Measurements from ENCODE around the gene WBP1L.
"Not testable (repeated sequence)": the region's sequence is repeated elsewhere in the genome, so short reads cannot be mapped to it uniquely, and the experiment has no call there.

WBP1L gene

DNA sequence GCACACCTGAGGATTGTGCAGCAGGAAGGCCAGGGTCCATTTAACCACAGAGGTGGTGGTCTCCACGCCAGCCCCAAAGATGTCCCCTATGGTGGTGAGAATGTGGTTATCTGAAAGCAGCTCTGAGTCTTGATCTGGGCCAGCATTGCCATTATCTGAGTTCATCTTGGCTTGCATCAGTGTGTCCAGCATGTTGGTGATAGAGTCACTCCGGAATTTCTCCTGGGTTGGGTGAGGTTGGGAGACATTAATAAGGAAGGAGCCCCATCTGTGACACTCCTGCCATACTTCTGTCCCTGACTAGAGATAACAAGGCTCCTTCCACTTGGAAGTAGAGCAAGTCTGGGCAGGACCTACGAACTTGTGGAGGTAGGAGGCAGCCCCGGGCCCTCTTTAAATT lies 89.2 kb downstream of the WBP1L start:
- no peak overlapping the region for H3K4me3 ChIP-seq (ENCODE audit: low read depth, low read length)
- DNase-seq (ENCODE audit: low read depth) = no peak
- TF ChIP-seq POLR2A (IDR thresholded peaks at IDR 0.05; ENCODE audit: extremely low read depth, insufficient read length) = no peak
- TF ChIP-seq, protein P1, sequence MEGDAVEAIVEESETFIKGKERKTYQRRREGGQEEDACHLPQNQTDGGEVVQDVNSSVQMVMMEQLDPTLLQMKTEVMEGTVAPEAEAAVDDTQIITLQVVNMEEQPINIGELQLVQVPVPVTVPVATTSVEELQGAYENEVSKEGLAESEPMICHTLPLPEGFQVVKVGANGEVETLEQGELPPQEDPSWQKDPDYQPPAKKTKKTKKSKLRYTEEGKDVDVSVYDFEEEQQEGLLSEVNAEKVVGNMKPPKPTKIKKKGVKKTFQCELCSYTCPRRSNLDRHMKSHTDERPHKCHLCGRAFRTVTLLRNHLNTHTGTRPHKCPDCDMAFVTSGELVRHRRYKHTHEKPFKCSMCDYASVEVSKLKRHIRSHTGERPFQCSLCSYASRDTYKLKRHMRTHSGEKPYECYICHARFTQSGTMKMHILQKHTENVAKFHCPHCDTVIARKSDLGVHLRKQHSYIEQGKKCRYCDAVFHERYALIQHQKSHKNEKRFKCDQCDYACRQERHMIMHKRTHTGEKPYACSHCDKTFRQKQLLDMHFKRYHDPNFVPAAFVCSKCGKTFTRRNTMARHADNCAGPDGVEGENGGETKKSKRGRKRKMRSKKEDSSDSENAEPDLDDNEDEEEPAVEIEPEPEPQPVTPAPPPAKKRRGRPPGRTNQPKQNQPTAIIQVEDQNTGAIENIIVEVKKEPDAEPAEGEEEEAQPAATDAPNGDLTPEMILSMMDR (IDR thresholded peaks at IDR 0.05; ENCODE audit: low read depth, low read length) = no peak
- no peak for TF ChIP-seq MYC (IDR thresholded peaks at IDR 0.05; ENCODE audit: low read depth, low read length)
- TF ChIP-seq, protein P2, sequence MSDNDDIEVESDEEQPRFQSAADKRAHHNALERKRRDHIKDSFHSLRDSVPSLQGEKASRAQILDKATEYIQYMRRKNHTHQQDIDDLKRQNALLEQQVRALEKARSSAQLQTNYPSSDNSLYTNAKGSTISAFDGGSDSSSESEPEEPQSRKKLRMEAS (IDR thresholded peaks at IDR 0.05; ENCODE audit: low read depth, low read length) = no peak

DNA sequence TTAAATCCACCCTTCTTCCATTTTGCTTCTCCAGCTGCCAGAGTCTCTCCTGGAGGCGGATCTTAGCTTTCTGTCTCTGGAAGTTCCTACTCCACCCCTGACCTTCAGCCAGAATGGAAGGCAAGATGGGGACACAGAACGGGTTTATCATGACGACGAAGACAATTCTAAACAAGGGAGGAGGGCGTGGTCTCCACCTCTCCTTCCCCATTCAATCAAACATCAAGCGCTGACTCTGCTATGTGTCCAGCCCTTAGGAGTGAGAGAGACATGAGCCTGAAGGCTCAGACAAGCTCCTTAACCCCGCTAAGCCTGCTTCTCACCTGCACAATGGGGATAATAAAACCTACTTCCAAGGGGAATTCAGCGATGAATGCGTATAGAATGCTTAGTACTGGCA lies 90.4 kb downstream of the WBP1L start:
- no peak overlapping the region for H3K4me3 ChIP-seq (ENCODE audit: low read depth, low read length)
- DNase-seq (ENCODE audit: low read depth) = no peak
- TF ChIP-seq POLR2A (IDR thresholded peaks at IDR 0.05; ENCODE audit: extremely low read depth, insufficient read length) (no peak), MYC (IDR thresholded peaks at IDR 0.05; ENCODE audit: low read depth, low read length) (no peak)
- TF ChIP-seq, protein P2 (IDR thresholded peaks at IDR 0.05; ENCODE audit: low read depth, low read length) = no peak
- TF ChIP-seq, protein P1 (IDR thresholded peaks at IDR 0.05; ENCODE audit: low read depth, low read length) = no peak

DNA sequence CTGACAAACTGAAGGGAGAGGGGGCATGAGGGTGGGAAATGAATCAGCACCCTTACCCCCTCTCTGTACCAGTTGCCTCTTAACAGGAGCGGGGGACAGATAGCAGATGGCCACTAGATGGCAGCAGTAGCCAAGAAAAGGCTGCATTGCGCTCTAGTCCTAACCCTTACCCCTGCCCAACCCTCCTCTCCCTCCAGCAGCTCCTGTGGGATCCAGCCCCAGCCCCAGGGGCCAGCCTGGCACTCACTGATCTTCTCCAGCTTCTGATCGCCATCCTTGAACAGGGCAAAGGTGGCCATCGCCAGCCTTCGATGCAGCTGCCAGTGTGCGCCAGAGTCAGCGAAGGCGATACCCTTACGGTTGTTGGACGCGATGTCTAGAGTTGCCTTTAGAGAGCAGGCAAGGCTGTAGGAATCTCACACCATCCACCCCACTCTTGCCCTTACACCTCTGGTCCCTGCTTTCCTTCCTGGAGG lies 91.3 kb downstream of the WBP1L start:
- H3K4me3 ChIP-seq (ENCODE audit: low read depth, low read length) = no peak overlapping the region
- DNase-seq (ENCODE audit: low read depth) = peak; percentile 84
- peak; percentile 23; the same call in 1 of the 2 replicates for TF ChIP-seq MYC (IDR thresholded peaks at IDR 0.05; ENCODE audit: low read depth, low read length)
- TF ChIP-seq POLR2A (IDR thresholded peaks at IDR 0.05; ENCODE audit: extremely low read depth, insufficient read length) = no peak
- TF ChIP-seq, protein P2 (IDR thresholded peaks at IDR 0.05; ENCODE audit: low read depth, low read length) = peak; percentile 33; the same call in 1 of the 2 replicates
- TF ChIP-seq, protein P1 (IDR thresholded peaks at IDR 0.05; ENCODE audit: low read depth, low read length) = peak; percentile 86

DNA sequence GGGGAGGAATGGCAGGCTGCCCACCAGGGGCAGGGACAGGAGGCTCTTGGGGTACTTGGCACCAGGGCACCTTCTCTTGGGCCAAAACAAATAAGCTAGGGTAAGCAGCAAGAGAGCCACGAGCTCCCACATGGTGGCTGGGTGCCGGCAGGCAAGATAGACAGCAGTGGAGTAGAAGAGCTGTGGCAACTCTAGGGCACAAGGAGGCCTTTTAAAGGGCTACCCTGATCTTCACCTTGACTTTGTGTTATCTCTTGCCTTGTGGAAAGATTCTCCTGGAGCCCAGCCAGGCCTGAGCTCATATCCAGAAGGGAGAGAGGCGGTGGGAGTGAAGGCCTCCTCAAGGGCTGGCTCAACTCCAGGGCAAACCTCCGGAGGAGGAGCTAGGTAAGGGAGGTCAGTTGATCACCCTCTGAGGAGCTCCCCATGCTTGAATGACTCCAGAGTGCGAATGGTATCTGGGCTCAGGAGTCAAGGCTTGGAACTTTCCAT lies 93.5 kb downstream of the WBP1L start, which contains the start of gene CYP17A1:
Gene CYP17A1, minus strand, starts transcription at position 184 of the 492 bp plus-strand sequence. Its CDS starts 52 bp downstream, at position 132.
- H3K4me3 ChIP-seq (ENCODE audit: low read depth, low read length) = no peak within 1 kb of the TSS
- DNase-seq (ENCODE audit: low read depth) = no peak
- TF ChIP-seq MYC (IDR thresholded peaks at IDR 0.05; ENCODE audit: low read depth, low read length) = no peak
- TF ChIP-seq, protein P1 (IDR thresholded peaks at IDR 0.05; ENCODE audit: low read depth, low read length) = no peak

DNA sequence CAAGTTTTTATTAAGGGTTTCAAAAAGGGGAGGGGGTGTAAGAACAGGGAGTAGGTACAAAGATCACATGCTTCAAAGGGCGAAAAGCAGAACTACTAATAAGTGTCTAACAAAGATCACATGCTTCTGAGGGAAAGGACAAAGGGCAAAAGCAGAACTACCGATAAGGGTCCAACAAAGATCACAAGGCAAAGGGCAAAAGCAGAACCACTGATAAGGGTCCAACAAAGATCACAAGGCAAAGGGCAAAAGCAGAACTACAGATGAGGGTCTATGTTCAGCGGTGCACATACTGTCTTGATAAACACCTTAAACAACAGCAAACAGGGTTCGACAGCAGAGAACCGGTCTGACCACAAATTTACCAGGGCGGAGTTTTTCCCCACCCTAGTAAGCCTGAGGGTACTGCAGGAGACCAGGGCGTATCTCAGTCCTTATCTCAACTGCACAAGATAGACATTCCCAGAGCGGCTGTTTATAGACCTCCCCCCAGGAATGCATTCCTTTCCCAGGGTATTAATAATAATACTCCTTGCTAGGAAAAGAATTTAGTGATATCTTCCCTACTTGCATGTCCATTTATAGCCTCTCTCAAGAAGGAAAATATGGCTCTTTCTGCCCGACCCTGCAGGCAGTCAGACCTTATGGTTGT lies 94.7 kb downstream of the WBP1L start:
- not testable (repeated sequence) for H3K4me3 ChIP-seq (ENCODE audit: low read depth, low read length)
- DNase-seq (ENCODE audit: low read depth) = peak; percentile 32

DNA sequence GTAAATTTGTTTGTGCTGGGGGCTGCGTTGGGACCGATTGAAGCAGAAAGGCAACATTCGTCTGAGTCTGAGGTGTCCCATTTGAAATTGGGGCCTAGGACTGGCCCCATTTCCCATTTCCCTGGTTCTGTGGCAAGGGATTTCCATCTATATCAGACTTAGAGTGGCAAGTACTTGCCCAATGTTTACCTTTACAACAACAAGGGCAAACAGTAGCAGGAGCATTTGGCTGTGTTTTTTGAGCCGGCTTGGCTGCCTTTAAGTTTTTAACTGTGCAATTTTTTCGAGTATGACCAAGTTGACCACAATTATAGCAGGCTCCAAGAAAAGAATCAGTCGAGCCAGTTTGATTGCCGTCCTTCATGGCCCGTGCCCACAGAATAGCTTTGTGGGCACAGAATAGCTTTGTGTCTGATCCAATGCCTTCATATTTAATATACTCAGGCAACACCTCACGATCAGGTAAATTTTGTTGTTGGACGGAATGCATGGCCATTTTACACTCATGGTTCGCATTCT lies 98.1 kb downstream of the WBP1L start:
- no peak overlapping the region for H3K4me3 ChIP-seq (ENCODE audit: low read depth, low read length)
- no peak for DNase-seq (ENCODE audit: low read depth)
- TF ChIP-seq POLR2A (IDR thresholded peaks at IDR 0.05; ENCODE audit: extremely low read depth, insufficient read length) = no peak

DNA sequence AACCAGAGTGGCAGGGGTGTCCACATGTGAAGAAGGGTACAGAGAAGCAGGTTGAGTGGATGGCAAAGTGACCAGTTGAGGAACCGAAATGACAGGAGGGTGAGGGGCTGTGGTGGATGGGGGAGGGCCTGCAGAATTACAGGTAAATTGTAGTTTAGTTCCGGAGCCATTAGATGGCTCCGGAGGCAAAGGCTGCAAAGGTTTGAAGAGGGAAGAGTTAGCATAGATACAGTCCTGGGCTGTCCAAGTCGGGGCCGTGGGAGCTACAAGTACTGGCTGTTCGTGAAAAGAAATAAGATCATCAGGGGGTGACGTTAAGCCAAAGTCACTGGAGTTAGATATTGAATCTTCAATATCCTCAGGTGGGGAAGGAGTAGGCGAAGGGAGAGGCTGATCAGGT lies 99.4 kb downstream of the WBP1L start:
- not testable (repeated sequence) for DNase-seq (ENCODE audit: low read depth); H3K4me3 ChIP-seq (ENCODE audit: low read depth, low read length)

DNA sequence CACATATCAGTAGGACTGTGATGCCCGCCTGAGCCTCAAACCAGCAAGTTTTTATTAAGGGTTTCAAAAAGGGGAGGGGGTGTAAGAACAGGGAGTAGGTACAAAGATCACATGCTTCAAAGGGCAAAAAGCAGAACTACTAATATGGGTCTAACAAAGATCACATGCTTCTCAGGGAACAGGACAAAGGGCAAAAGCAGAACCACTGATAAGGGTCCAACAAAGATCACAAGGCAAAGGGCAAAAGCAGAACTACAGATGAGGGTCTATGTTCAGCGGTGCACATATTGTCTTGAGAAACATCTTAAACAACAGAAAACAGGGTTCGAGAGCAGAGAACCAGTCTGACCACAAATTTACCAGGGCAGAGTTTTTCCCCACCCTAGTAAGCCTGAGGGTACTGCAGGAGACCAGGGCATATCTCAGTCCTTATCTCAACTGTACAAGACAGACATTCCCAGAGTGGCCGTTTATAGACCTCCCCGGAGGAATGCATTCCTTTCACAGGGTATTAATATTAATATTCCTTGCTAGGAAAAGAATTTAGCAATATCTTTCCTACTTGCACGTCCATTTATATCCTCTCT lies 100.5 kb downstream of the WBP1L start:
- H3K4me3 ChIP-seq (ENCODE audit: low read depth, low read length); DNase-seq (ENCODE audit: low read depth): not testable (repeated sequence)
